Testis (tissue), 2 donors: ENCODE data around the gene ZNF320.

Experiments used
- CTCF ChIP-seq, 3 experiments: fragments of 450-650 bp in 2 of 3; fragments of 200-600 bp in 1 of 3; sonication (generic) in 1 of 3; IDR thresholded peaks; one replicate each; pipeline ENCODE4 v1.5.1; 2016 to 2019; ENCODE audit warnings: antibody characterized with exemption in 3 of 3, mild to moderate bottlenecking in 2 of 3, moderate library complexity in 1 of 3
- POLR2A ChIP-seq: fragments of 450-650 bp; IDR thresholded peaks from one replicate; pipeline ENCODE4 v1.6.1; 2017; ENCODE audit warnings: antibody characterized with exemption, mild to moderate bottlenecking, moderate library complexity

GRCh38 chr19:52941941-52942385 lies 44.5 kb upstream of the ZNF320 start:
- TF ChIP-seq CTCF (IDR thresholded peaks at IDR 0.05) (no peak), POLR2A (no peak)
